Rectal smooth muscle tissue (tissue), 1 donor: ENCODE results near the gene MAP4K5.

Experiments used
- H3K27ac ChIP-seq: one replicate; pipeline ENCODE4 v1.7.0; 2013; ENCODE audit warnings: low read depth, low read length, inconsistent platforms
- H3K27me3 ChIP-seq: one replicate; pipeline ENCODE4 v1.7.0; 2013; ENCODE audit warnings: low read length; ENCODE audit not compliant: control insufficient read depth, insufficient read depth
- H3K36me3 ChIP-seq: one replicate; pipeline ENCODE4 v1.7.0; 2013; ENCODE audit warnings: low read length; ENCODE audit not compliant: control insufficient read depth, insufficient read depth
- H3K4me1 ChIP-seq: one replicate; pipeline ENCODE4 v1.7.0; 2013; ENCODE audit warnings: low read length; ENCODE audit not compliant: control insufficient read depth, insufficient read depth
- H3K4me3 ChIP-seq: one replicate; pipeline ENCODE4 v1.7.0; 2013; ENCODE audit warnings: low read length
- H3K9ac ChIP-seq: one replicate; pipeline ENCODE4 v1.7.0; 2013; ENCODE audit warnings: low read length

MAP4K5 gene

DNA sequence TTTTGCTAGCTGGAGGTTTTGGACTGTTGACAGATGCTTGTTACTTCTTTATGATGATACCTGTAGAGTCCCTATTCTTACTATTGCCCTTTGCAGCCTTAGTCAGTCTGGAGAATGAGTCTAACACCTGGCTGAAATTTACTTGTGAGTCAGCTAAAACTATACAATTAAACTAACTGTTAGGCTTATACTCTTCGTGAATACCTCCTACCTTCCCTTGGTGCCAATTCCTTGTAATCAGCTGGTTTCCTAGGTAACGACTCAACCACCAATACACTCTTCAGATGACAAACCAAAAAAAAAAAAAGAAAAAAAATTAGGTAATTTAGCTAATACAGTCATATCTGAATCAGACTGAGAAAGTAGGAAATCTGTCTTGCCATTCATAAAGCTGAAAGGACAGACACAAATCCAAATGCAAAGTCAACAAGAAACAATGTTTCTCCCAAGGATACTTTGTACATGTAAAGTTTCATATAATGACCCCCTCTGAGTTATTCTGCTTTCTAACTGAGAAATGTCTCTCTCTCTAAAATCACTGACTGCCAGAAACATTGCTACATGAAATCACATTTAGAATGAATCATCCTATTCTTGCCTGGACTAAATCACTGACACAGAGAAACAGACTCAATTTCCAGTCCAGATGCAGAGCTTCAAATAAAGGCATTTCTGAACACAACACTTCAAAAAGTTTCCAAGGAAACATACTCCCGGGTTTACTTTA, 79.2 kb downstream of the MAP4K5 start:
- H3K9ac ChIP-seq, result no peak overlapping the region
- H3K27ac ChIP-seq, result peak overlapping the region; percentile 58
- H3K27me3 ChIP-seq, result no peaks in the 10 kb centered on the region
- H3K36me3 ChIP-seq, result peaks cover 5% of the 10 kb centered on the region
- peaks cover 2% of the 10 kb centered on the region for H3K4me1 ChIP-seq
- H3K4me3 ChIP-seq, result no peak overlapping the region

- H3K4me3 ChIP-seq, result no peak overlapping the region
- H3K27me3 ChIP-seq, result no peaks in the 10 kb centered on the region
- peaks cover 2% of the 10 kb centered on the region for H3K4me1 ChIP-seq
- H3K9ac ChIP-seq, result no peak overlapping the region
- no peak overlapping the region for H3K27ac ChIP-seq
- peaks cover 5% of the 10 kb centered on the region for H3K36me3 ChIP-seq
Measured at GRCh38 chr14:50452296-50452695, 80.1 kb downstream of the MAP4K5 start.

- no peak overlapping the region for H3K4me3 ChIP-seq
- peaks cover 5% of the 10 kb centered on the region for H3K36me3 ChIP-seq
- no peaks in the 10 kb centered on the region for H3K27me3 ChIP-seq
- no peak overlapping the region for H3K9ac ChIP-seq
- H3K4me1 ChIP-seq, result peaks cover 2% of the 10 kb centered on the region
- H3K27ac ChIP-seq, result no peak overlapping the region
Measured at GRCh38 chr14:50451854-50452253, 80.5 kb downstream of the MAP4K5 start.

GRCh38 chr14:50447461-50447860, 84.9 kb downstream of the MAP4K5 start:
- peaks cover 4% of the 10 kb centered on the region for H3K36me3 ChIP-seq
- no peak overlapping the region for H3K27ac ChIP-seq

DNA sequence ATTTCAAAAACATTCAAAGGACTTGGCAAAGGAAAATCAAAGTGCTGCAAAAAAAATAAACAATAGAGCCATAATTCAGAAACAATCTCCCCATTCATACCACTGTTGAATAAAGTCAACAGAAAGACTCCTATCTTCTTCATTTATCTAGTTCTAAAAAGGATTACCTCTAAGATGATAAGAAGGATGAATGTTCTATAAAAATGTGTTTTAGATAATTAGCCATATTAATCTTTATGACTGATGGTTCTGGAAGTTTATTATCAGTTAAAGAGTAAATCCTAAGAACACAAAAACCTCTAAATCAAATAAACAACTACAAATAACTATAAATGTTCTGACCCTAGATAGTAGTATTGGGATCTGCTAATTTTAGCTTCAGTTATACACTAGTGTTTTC, 97.8 kb downstream of the MAP4K5 start:
- H3K27me3 ChIP-seq, result no peaks in the 10 kb centered on the region
- no peak overlapping the region for H3K27ac ChIP-seq
- H3K36me3 ChIP-seq, result peaks cover 2% of the 10 kb centered on the region
- no peak overlapping the region for H3K9ac ChIP-seq
- no peaks in the 10 kb centered on the region for H3K4me1 ChIP-seq
- no peak overlapping the region for H3K4me3 ChIP-seq

More at GRCh38 chr14:50447461-50447860, 84.9 kb downstream of the MAP4K5 start:
- Histone ChIP-seq H3K4me3 (no peak overlapping the region), H3K27me3 (no peaks in the 10 kb centered on the region), H3K9ac (no peak overlapping the region), H3K4me1 (no peaks in the 10 kb centered on the region)

- H3K36me3 ChIP-seq, result no peaks in the 10 kb centered on the region
- no peak overlapping the region for H3K9ac ChIP-seq
- no peak overlapping the region for H3K4me3 ChIP-seq
- no peak overlapping the region for H3K27ac ChIP-seq
- H3K4me1 ChIP-seq, result no peaks in the 10 kb centered on the region
- H3K27me3 ChIP-seq, result no peaks in the 10 kb centered on the region
Measured at GRCh38 chr14:50432131-50432530, 100.2 kb downstream of the MAP4K5 start.

DNA sequence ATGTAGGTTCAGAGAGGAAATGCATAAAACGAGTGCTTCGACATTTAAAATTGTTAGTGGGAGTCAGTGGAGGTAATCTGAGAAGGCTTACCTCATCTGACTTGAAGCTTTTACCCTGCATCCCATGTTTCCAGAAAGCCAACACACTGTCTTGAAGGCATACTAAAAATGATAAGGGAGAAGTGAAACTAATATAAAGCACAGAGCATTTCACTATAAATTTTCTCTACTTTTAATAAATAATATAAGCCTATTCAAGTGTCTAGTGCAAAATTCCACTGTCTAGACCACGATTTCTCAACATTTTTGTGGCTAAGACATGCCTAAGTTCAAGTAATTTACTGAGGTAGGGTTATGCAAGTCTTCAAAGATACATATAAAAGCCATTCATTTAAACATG, 106.6 kb downstream of the MAP4K5 start:
- no peaks in the 10 kb centered on the region for H3K4me1 ChIP-seq
- no peak overlapping the region for H3K4me3 ChIP-seq
- peaks cover 3% of the 10 kb centered on the region for H3K36me3 ChIP-seq
- no peaks in the 10 kb centered on the region for H3K27me3 ChIP-seq
- H3K27ac ChIP-seq, result no peak overlapping the region
- no peak overlapping the region for H3K9ac ChIP-seq

GRCh38 chr14:50425105-50425504, 107.3 kb downstream of the MAP4K5 start:
- Histone ChIP-seq H3K36me3 (peaks cover 3% of the 10 kb centered on the region), H3K27me3 (no peaks in the 10 kb centered on the region), H3K4me3 (no peak overlapping the region), H3K9ac (no peak overlapping the region), H3K27ac (no peak overlapping the region), H3K4me1 (no peaks in the 10 kb centered on the region)

DNA sequence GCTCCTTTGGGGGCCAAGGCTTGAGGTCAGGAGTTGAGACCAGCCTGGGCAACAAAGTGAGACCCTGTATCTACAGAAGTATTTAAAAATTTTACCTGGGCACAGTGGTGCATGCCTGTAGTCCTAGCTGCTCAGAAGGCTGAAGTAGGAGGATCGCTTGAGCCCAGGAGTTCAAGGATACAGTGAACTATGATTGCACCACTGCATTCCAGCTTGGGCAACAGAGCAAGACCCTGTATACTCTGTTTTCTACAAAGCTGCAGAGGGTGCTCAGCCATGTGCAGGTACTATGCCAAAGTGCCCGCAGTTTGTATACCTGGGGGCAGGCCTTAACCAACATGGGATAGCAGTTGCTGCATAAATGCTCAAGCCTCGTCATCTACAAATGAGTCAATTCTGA, 108.8 kb downstream of the MAP4K5 start:
- Histone ChIP-seq H3K4me1 (no peaks in the 10 kb centered on the region), H3K27me3 (no peaks in the 10 kb centered on the region), H3K36me3 (peaks cover 3% of the 10 kb centered on the region), H3K9ac (no peak overlapping the region), H3K27ac (no peak overlapping the region), H3K4me3 (no peak overlapping the region)

- Histone ChIP-seq H3K36me3 (peaks cover 3% of the 10 kb centered on the region), H3K27me3 (no peaks in the 10 kb centered on the region), H3K4me3 (no peak overlapping the region), H3K9ac (no peak overlapping the region), H3K4me1 (no peaks in the 10 kb centered on the region), H3K27ac (no peak overlapping the region)
Measured at GRCh38 chr14:50421499-50421898, 110.9 kb downstream of the MAP4K5 start.

- H3K4me3 ChIP-seq, result no peak overlapping the region
- no peak overlapping the region for H3K27ac ChIP-seq
- peaks cover 3% of the 10 kb centered on the region for H3K36me3 ChIP-seq
- no peak overlapping the region for H3K9ac ChIP-seq
- H3K27me3 ChIP-seq, result no peaks in the 10 kb centered on the region
- no peaks in the 10 kb centered on the region for H3K4me1 ChIP-seq
Measured at GRCh38 chr14:50417853-50418252, 114.5 kb downstream of the MAP4K5 start.

DNA sequence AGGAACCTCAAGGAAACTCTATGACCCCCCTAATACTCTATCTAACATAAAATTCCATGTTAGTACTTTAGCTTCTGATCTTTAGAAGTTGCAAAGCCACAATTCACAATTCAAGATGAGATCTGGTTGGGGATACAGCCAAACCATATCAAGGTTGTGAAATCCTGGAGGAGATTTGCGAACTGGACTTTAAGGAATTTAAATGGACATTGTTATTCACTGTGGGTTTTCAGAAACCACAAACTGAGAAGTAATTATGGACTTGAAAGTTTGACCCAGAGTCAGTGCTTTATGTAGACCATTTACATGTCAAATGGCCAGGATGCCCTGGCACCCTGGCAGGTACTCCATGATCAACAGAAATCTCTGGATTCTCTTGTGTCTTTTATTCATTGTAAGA, 121.4 kb downstream of the MAP4K5 start:
- Histone ChIP-seq H3K9ac (no peak overlapping the region), H3K4me3 (no peak overlapping the region), H3K4me1 (no peaks in the 10 kb centered on the region), H3K27ac (no peak overlapping the region), H3K27me3 (no peaks in the 10 kb centered on the region), H3K36me3 (no peaks in the 10 kb centered on the region)

GRCh38 chr14:50410071-50410470, 122.3 kb downstream of the MAP4K5 start:
- H3K27ac ChIP-seq, result no peak overlapping the region
- H3K36me3 ChIP-seq, result no peaks in the 10 kb centered on the region
- H3K4me1 ChIP-seq, result no peaks in the 10 kb centered on the region
- no peaks in the 10 kb centered on the region for H3K27me3 ChIP-seq
- no peak overlapping the region for H3K4me3 ChIP-seq
- no peak overlapping the region for H3K9ac ChIP-seq
